ENCODE measurements around the gene TRIM46.

GRCh38 chr1:155192346-155193274 is 19.0 kb downstream of the TRIM46 start:
- TF ChIP-seq TCF7L2 (IDR thresholded peaks at IDR 0.05; ENCODE audit: borderline replicate concordance, extremely low read depth, insufficient read depth, insufficient read length): no peak
- no peak for TF ChIP-seq ATF3 (IDR thresholded peaks at IDR 0.05)
